T-helper 2 cell (primary cell): ENCODE measurements around the gene WNT7B.

Experiments used
- DNase-seq, 5 experiments: peaks; one replicate each; pipeline versions ENCODE4 v3.0.0 to v3.0.0-alpha.2; 2012 to 2022
- total RNA-seq, 2 donors: gene quantifications; one replicate each; lab custom pipeline; 2026; lab: John Stamatoyannopoulos, UW

WNT7B gene
- total RNA-seq: 0 reads per million in 2 donors

GRCh38 chr22:45977003-45977411 lies at the start of gene WNT7B:
Gene WNT7B, minus strand, starts transcription at chr22:45977162. Its CDS starts 408 bp downstream, at chr22:45976754.
- DNase-seq: peak in 1 of 5 experiments; percentile 14

GRCh38 chr22:46025973-46026898 lies 49.3 kb upstream of the WNT7B start:
- no peak for DNase-seq

- DNase-seq: no peak
Observed at GRCh38 chr22:46025225-46025972, 48.4 kb upstream of the WNT7B start.

- DNase-seq: no peak
Observed at GRCh38 chr22:46024136-46024840, 47.3 kb upstream of the WNT7B start.

- no peak for DNase-seq
Observed at GRCh38 chr22:46023558-46023981, 46.6 kb upstream of the WNT7B start.

- no peak for DNase-seq
Observed at GRCh38 chr22:46022881-46023512, 46.0 kb upstream of the WNT7B start.

GRCh38 chr22:46021577-46021976 lies 44.6 kb upstream of the WNT7B start:
- no peak for DNase-seq

- DNase-seq: no peak
Observed at GRCh38 chr22:46019351-46019750, 42.4 kb upstream of the WNT7B start.

- no peak for DNase-seq
Observed at GRCh38 chr22:46018859-46019258, 41.9 kb upstream of the WNT7B start.

- no peak for DNase-seq
Observed at GRCh38 chr22:46017166-46017565, 40.2 kb upstream of the WNT7B start.

GRCh38 chr22:46013460-46014416 lies 36.8 kb upstream of the WNT7B start:
- DNase-seq: peak; percentile 41 to 90 (median 68)

- peak in 1 of 5 experiments; percentile 5 for DNase-seq
Observed at GRCh38 chr22:46012881-46013281, 35.9 kb upstream of the WNT7B start.

- no peak for DNase-seq
Observed at GRCh38 chr22:46012182-46012880, 35.4 kb upstream of the WNT7B start.

- no peak for DNase-seq
Observed at GRCh38 chr22:46011627-46012181, 34.7 kb upstream of the WNT7B start.

GRCh38 chr22:46010951-46011626 lies 34.1 kb upstream of the WNT7B start:
- DNase-seq: no peak

GRCh38 chr22:46010207-46010867 lies 33.4 kb upstream of the WNT7B start:
- DNase-seq: no peak

- no peak for DNase-seq
Observed at GRCh38 chr22:46009730-46010129, 32.8 kb upstream of the WNT7B start.

- DNase-seq: no peak
Observed at GRCh38 chr22:46008836-46009596, 32.1 kb upstream of the WNT7B start.
